Putamen (tissue), 1 donor: ENCODE measurements around the gene KAT7.
"Not testable (repeated sequence)": the region's sequence is repeated elsewhere in the genome, so short reads cannot be mapped to it uniquely, and the experiment has no call there.

Experiments used
- DNase-seq: peaks from one replicate; pipeline ENCODE4 v3.0.0-alpha.2; 2016; ENCODE audit warnings: low spot score

The KAT7 gene

GRCh38 chr17:49788478-49789242 is at the start of gene KAT7:
KAT7 (plus strand) TSS chr17:49788681; CDS start chr17:49788835, 154 bp downstream.
- peak; percentile 100 for DNase-seq

DNA sequence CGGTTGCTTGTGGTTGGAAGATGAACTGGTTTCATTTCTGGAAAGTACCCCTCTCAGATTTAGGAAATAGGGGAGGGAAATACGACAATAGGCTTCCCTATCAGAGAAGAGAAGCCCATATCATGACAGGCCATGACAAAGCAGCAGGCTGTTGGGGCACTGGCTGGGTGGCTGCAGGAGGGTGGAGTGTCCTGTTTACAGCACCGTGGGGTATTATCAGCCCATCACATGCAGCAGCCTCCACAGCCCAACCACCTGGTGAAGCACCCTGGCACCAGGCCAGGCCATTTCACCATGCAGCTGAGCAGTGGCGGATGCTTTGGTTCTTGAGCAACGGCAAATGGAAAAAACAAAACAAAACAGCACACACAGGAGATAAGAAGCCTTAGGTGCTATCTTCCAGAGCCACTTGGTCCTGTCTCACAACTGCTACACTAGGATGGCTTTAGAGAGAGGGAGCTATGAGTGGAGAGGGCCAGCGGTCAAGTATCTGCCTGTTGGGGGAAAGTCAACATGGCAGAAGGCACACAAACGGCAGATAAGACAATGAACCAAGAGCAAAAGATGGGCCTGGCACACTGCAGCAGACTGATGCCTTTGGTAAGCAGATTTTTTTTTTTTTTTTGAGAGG is 48.7 kb upstream of the KAT7 start:
- no peak for DNase-seq

DNA sequence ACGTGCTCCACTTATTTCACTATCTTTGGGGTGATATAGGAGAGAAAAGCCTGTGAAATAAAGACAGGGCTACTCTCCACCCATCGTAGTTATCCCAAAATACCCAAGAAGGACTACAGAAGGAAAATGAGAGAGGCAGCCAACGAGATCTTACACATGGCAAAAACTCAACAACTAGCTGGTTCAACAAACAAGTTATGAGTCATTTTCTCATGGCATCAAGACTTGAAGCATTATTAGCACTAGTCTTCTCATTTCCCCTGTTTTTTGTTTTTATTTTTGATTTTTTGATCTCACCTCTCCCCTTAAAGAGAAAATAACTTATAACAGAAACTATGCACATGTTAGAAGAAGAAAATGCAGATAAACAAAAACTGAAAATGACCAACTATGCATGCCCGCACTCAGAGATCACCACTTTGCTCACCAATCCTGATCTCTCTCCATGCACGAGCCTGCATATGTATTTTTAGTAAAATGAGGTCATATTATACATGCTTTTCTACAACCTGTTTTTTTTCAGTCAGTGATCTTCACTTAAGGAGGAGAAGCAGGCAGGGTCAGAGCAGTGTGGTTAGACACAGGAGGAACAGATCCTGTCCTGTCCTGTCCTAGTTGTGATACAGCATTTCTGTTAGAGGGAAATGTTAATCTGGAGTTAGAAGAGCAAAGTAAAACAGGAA is 47.3 kb upstream of the KAT7 start:
- no peak for DNase-seq

- no peak for DNase-seq
Observed at GRCh38 chr17:49741692-49742076, 46.8 kb upstream of the KAT7 start.

- no peak for DNase-seq
Observed at GRCh38 chr17:49742166-49742638, 46.3 kb upstream of the KAT7 start.

- no peak for DNase-seq
Observed at GRCh38 chr17:49745175-49746139, 43.0 kb upstream of the KAT7 start.

DNA sequence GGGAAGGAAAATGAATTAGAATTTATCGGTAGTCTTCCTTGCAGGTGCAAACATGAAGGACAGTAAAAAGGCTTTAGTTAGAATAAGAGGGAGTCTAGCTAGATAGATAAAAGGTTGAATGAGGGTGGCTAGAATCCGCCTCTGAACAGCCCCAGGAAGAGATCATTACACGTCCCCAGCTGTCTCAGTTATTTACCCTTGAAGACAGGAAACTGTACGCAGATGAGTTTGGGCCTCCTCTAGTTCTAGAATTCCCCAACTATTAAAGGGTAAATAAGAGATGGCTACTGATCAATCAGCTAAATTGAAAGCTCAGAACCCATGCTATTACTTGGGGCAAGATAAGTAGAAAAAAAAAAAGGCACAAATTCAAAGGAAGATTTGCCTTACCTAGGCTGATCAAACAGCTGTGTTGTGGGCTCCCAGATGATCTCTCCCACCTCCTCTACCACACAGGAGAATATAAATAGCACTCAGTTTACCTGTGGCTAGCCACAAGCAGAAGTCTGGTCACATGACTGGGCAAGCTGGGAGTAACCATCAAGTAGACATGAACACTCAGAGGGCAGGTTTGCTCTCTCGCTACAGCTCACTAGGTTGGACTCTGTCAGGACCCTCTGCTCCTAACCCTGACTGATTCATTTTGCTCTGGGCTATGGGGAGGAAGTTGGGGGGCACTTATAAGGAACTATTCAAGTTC is 41.5 kb upstream of the KAT7 start:
- no peak for DNase-seq

DNA sequence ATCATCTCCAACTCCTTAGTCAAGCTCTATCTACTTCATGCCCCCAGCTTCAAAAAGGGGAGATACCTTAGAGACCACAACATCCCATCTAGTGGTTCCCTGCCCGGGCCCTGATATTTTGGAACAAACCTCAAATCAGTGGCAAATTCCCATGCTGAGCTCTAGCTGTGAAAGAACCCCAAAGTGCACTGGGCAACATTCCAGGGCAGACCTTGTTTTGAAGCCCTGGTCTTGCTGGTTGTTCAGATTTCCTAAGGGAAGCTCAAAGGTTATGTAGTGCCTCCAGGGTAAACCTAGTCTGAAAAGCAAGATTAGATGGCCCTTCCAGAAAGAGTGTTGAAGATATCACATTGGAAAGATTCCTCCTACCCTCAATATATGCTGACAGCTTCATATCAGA is 40.8 kb upstream of the KAT7 start:
- DNase-seq = no peak

DNA sequence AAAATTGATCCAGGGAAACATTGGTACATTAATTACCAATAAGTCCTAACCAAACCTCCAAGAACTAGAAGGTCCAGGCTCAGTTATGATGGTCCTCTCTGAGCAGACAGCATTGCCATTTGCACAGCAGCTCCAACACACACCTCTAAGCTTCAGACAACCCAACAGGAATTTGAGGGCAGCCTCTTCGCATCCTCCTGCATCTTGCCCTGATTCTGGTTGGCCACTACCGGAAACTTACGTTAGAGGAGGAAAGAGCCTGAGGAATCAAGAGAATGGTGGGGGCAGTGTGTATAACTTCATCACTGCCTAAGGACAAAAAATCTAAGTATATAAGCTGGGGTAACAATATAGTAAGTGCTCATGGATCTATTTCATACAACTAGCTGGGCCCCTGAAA is 40.3 kb upstream of the KAT7 start:
- no peak for DNase-seq

DNA sequence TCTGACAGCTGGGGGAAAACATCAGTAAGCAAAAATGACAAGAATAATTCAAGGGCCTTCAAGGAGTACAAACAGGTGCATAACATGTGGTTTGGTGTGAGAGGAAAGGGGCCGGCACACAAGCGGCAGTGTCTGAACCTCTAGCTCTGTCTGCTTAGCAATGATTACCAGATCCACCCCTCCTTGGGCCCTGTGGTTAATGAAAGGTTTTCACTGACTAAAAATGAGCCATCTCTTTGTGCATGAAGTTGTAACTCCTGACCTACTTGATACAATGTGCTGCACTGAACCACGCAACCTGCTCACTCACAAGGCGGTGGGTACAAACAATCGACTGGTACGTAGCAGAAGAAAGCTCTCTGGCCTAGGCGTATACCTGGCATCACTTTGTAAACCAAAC is 39.7 kb upstream of the KAT7 start:
- no peak for DNase-seq

DNA sequence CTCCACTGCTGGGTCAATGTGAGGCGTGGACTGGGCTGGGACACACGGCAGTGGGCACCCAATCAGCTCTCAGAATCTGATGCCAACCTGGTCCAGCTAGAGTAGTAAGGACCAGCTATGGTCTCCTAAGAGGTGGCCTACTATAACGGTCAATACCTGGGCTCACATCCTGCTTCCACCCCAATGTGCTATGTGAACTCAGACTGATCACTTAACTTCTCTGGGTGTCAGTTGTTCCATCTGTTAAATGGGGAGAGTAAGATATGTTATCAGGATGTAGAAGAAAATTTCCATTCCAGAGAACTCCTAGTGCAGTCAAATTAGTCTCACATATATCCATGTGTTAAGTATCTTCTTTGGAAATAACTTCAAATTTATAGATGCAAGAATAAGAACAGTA is 38.8 kb upstream of the KAT7 start:
- DNase-seq = no peak

DNA sequence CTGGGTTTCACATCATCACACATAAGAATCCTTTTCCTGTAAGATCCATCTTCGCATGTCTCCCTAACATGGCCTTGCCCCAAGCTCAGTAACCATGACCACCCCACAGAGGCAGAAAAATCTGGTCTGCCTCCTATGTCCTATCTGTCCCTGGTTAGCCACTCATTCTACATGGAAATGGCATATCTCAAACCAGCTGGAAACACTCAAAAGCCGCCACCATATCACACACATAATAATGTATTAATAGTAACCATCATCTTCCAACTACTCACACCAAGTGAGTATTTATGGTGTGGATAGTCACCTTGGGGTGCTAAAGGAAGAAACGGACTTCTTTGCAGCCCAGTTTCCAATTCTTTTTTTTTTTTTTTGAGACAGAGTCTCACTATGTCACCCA is 36.0 kb upstream of the KAT7 start:
- no peak for DNase-seq

GRCh38 chr17:49753959-49754391 is 34.5 kb upstream of the KAT7 start:
- DNase-seq = no peak

- no peak for DNase-seq
Observed at GRCh38 chr17:49755663-49756283, 32.7 kb upstream of the KAT7 start.

- no peak for DNase-seq
Observed at GRCh38 chr17:49756323-49757150, 31.9 kb upstream of the KAT7 start.

GRCh38 chr17:49757151-49757777 is 31.2 kb upstream of the KAT7 start:
- no peak for DNase-seq

DNA sequence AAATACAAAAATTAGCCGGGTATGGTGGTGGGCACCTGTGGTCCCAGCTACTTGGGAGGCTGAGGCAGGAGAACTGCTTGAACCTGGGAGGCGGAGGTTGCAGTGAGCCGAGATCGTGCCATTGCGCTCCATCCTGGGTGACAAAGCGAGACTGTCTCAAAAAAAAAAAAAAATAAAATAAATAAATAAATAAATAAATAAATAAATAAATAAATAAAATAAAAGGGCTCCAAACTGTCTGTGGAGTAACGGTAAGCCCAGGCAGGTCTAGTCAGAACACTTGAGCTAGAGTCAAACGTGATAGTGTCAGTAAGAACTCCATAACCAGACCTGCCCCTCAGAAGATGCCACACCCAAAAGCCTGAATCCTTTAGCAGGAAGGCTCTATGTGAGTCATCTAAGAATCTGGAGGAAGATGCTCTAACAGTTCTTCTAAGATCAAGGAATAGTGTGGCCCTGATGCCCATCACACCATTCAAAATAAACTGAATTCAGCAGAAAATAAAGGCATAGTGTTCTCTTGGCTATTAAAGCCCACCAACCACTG is 29.9 kb upstream of the KAT7 start:
- DNase-seq = not testable (repeated sequence)

- DNase-seq = no peak
Observed at GRCh38 chr17:49759203-49759602, 29.3 kb upstream of the KAT7 start.

- DNase-seq = no peak
Observed at GRCh38 chr17:49760296-49760695, 28.2 kb upstream of the KAT7 start.
